Measurements from ENCODE around the gene CD6. TPM values are rescaled to one million over a fixed set of nuclear protein-coding genes. Genes with fewer than 3 reads are reported as not detected.

The CD6 gene
- total and polyA plus RNA-seq, 8 donors, result 1.1 to 2.8 (median 1.4) TPM; not detected in 2

GRCh38 chr11:60984636-60985035 is 13.2 kb downstream of the CD6 start:
- Histone ChIP-seq H3K4me3 (no peak overlapping the region), H3K27ac (no peak overlapping the region), H3K9me3 (no peaks in the 10 kb centered on the region), H3K4me1 (peaks cover 2 to 7% (median 4%) of the 10 kb centered on the region in 4 donors), H3K27me3 (no peaks in the 10 kb centered on the region), H3K36me3 (no peaks in the 10 kb centered on the region)
- 63 to 79% (median 76%) methylated on average over 4 of the region's 4 CpGs for WGBS, 5 donors
- intact Hi-C loops (cut with DNase I; ENCODE audit: low total_unique reads), result no loop called here
- no peak for DNase-seq
- TF ChIP-seq POLR2AphosphoS5 (IDR thresholded peaks at IDR 0.05) (no peak), EP300 (IDR thresholded peaks at IDR 0.05) (no peak)

GRCh38 chr11:60985501-60985900 is 14.0 kb downstream of the CD6 start:
- WGBS, 5 donors, result 54 to 65% (median 59%) methylated on average over 2 of the region's 2 CpGs
- Histone ChIP-seq H3K4me1 (peaks cover 2 to 7% (median 4%) of the 10 kb centered on the region in 4 donors), H3K4me3 (no peak overlapping the region), H3K36me3 (no peaks in the 10 kb centered on the region), H3K27ac (peak overlapping the region in 3 of 5 donors; percentile 1 to 70 (median 32)), H3K9me3 (no peaks in the 10 kb centered on the region), H3K27me3 (no peaks in the 10 kb centered on the region)
- no peak for DNase-seq
- no peak for TF ChIP-seq POLR2A (IDR thresholded peaks at IDR 0.05)
- TF ChIP-seq POLR2AphosphoS5 (IDR thresholded peaks at IDR 0.05), result no peak
- TF ChIP-seq CTCF (IDR thresholded peaks at IDR 0.05), result no peak
- no peak for TF ChIP-seq EP300 (IDR thresholded peaks at IDR 0.05)
- intact Hi-C loops (cut with DNase I; ENCODE audit: low total_unique reads), result no loop called here

GRCh38 chr11:60985991-60986915 is 14.8 kb downstream of the CD6 start:
- no peak overlapping the region for H3K4me3 ChIP-seq
- H3K4me1 ChIP-seq, result peaks cover 2 to 7% (median 4%) of the 10 kb centered on the region in 4 donors
- peak overlapping the region in 4 of 5 donors; percentile 1 to 70 (median 18) for H3K27ac ChIP-seq
- 61 to 67% (median 66%) methylated on average over 17 of the region's 17 CpGs for WGBS, 5 donors
- H3K36me3 ChIP-seq, result no peaks in the 10 kb centered on the region
- H3K27me3 ChIP-seq, result no peaks in the 10 kb centered on the region
- intact Hi-C loops (cut with DNase I; ENCODE audit: low total_unique reads), result no loop called here
- TF ChIP-seq POLR2AphosphoS5 (IDR thresholded peaks at IDR 0.05), result peak in 1 of 3 donors; percentile 48
- TF ChIP-seq EP300 (IDR thresholded peaks at IDR 0.05), result no peak
- H3K9me3 ChIP-seq, result no peaks in the 10 kb centered on the region
- DNase-seq, result peak; percentile 76 to 82

GRCh38 chr11:60987577-60988277 is 16.2 kb downstream of the CD6 start:
- Histone ChIP-seq H3K27ac (no peak overlapping the region), H3K27me3 (peaks cover 0 to 2% (median 0%) of the 10 kb centered on the region in 3 donors), H3K4me1 (peaks cover 2 to 9% (median 4%) of the 10 kb centered on the region in 4 donors), H3K36me3 (no peaks in the 10 kb centered on the region), H3K4me3 (no peak overlapping the region), H3K9me3 (no peaks in the 10 kb centered on the region)
- intact Hi-C loops (cut with DNase I; ENCODE audit: low total_unique reads), result no loop called here
- DNase-seq, result no peak
- no peak for TF ChIP-seq EP300 (IDR thresholded peaks at IDR 0.05)
- no peak for TF ChIP-seq POLR2A (IDR thresholded peaks at IDR 0.05)
- no peak for TF ChIP-seq POLR2AphosphoS5 (IDR thresholded peaks at IDR 0.05)
- no peak for TF ChIP-seq CTCF (IDR thresholded peaks at IDR 0.05)
- WGBS, 5 donors, result 72 to 90% (median 88%) methylated on average over 9 of the region's 9 CpGs

GRCh38 chr11:60988658-60989057 is 17.2 kb downstream of the CD6 start:
- peaks cover 0 to 9% (median 0%) of the 10 kb centered on the region in 3 donors for H3K27me3 ChIP-seq
- peaks cover 4 to 18% (median 10%) of the 10 kb centered on the region in 4 donors for H3K4me1 ChIP-seq
- WGBS, 5 donors, result 75 to 90% (median 88%) methylated on average over 1 to 2 of the region's 2 CpGs
- DNase-seq, result no peak
- H3K9me3 ChIP-seq, result no peaks in the 10 kb centered on the region
- TF ChIP-seq POLR2AphosphoS5 (IDR thresholded peaks at IDR 0.05), result no peak
- TF ChIP-seq EP300 (IDR thresholded peaks at IDR 0.05), result no peak
- no peak for TF ChIP-seq CTCF (IDR thresholded peaks at IDR 0.05)
- no peak overlapping the region for H3K4me3 ChIP-seq
- H3K27ac ChIP-seq, result no peak overlapping the region
- intact Hi-C loops (cut with DNase I; ENCODE audit: low total_unique reads), result no loop called here
- H3K36me3 ChIP-seq, result no peaks in the 10 kb centered on the region

All from stomach (tissue), 9 donors.